BE2C (cell line): ENCODE results near the gene SPART.
"Not testable (repeated sequence)": the region's sequence is repeated elsewhere in the genome, so short reads cannot be mapped to it uniquely, and the experiment has no call there.

Experiments
- DNase-seq: peaks from one replicate; pipeline ENCODE4 v3.0.0-alpha.2; 2020
- H3K27me3 ChIP-seq: fragments of 250-450 bp; sonication (Bioruptor Pico); 2 replicates; pipeline ENCODE4 v1.5.1; 2020; ENCODE audit warnings: mild to moderate bottlenecking
- H3K36me3 ChIP-seq: fragments of 250-450 bp; sonication (Bioruptor Pico); 2 replicates; pipeline ENCODE4 v1.5.1; 2020; ENCODE audit warnings: mild to moderate bottlenecking
- H3K4me1 ChIP-seq: fragments of 250-450 bp; sonication (Bioruptor Pico); 2 replicates; pipeline ENCODE4 v1.5.1; 2020
- H3K4me3 ChIP-seq: 2 replicates; pipeline ENCODE4 v1.5.1; 2011; ENCODE audit warnings: low read depth, low read length
- H3K9me3 ChIP-seq: fragments of 250-450 bp; sonication (Bioruptor Pico); 2 replicates; pipeline ENCODE4 v1.5.1; 2020
- CTCF ChIP-seq: IDR thresholded peaks from 2 replicates; pipeline ENCODE4 v1.5.1; 2012; ENCODE audit warnings: mild to moderate bottlenecking, low read depth, low read length

The SPART gene

GRCh38 chr13:36328821-36329220 is 17.4 kb downstream of the SPART start:
- no peaks in the 10 kb centered on the region for H3K9me3 ChIP-seq
- no peaks in the 10 kb centered on the region for H3K4me1 ChIP-seq
- no peak for DNase-seq
- H3K4me3 ChIP-seq = no peak overlapping the region
- no peak for TF ChIP-seq CTCF
- no peaks in the 10 kb centered on the region for H3K27me3 ChIP-seq
- H3K36me3 ChIP-seq = peaks cover 6% of the 10 kb centered on the region

GRCh38 chr13:36325912-36326311 is 20.3 kb downstream of the SPART start:
- Histone ChIP-seq H3K27me3 (no peaks in the 10 kb centered on the region), H3K9me3 (no peaks in the 10 kb centered on the region), H3K36me3 (peaks cover 6% of the 10 kb centered on the region), H3K4me1 (no peaks in the 10 kb centered on the region), H3K4me3 (no peak overlapping the region)
- no peak for DNase-seq
- TF ChIP-seq CTCF = no peak

GRCh38 chr13:36324881-36325280 is 21.3 kb downstream of the SPART start:
- H3K9me3 ChIP-seq, H3K36me3 ChIP-seq, DNase-seq, H3K4me1 ChIP-seq, H3K4me3 ChIP-seq, H3K27me3 ChIP-seq: not testable (repeated sequence)

DNA sequence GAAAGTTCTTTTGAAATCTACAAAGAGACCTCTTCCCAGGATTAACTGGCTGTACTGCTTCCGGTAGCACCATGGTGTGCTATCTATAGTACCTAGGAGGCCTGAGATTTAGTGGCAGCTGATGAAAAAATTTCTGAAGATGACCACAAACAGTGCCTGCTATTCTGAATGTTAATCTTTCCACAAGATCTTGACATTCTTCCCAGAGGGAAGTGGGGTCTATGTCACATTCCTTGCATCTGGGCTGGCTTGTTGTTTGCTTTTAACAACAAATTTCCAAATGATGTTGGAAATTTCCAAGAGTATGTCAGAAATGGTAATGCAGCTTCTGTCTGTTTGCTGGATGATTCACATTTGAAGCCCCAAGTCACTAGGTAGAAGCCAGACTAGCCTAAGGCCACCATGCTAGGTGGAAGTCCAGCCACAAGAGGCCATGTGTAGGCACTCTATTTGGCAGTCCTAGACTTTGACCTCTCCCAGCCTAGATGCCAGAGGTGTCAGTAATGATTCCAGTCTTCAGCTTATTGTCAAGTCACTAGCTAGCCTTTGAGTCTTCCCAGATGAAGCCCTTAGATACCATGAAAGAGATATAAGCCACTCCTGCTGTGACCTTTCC is 22.1 kb downstream of the SPART start:
- Histone ChIP-seq H3K4me1 (no peaks in the 10 kb centered on the region), H3K9me3 (no peaks in the 10 kb centered on the region), H3K4me3 (no peak overlapping the region), H3K36me3 (peaks cover 6% of the 10 kb centered on the region), H3K27me3 (no peaks in the 10 kb centered on the region)
- DNase-seq = no peak
- TF ChIP-seq CTCF = no peak

DNA sequence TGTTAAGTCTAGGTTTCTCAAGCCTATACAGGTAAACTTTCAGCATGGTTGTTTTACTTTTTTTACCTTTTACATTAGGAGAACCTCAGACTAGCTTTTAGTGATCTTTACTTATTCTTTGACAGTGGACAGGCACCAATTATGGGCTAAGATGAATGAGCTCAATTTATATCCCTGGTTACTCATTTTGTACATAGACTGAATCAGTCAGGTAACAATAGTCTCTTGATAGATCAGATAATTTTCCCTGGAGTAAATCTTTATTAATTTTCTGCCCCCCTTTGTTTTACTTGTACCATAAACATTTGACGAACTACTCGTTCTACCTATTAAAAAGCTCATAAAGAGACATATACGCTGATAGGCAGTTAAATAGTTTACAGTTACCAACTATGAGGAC is 22.8 kb downstream of the SPART start:
- no peak for TF ChIP-seq CTCF
- Histone ChIP-seq H3K4me1 (no peaks in the 10 kb centered on the region), H3K4me3 (no peak overlapping the region), H3K27me3 (no peaks in the 10 kb centered on the region), H3K9me3 (no peaks in the 10 kb centered on the region), H3K36me3 (peaks cover 6% of the 10 kb centered on the region; the same call in 1 of the 2 replicates)
- no peak for DNase-seq

- H3K4me1 ChIP-seq, DNase-seq, H3K4me3 ChIP-seq, H3K9me3 ChIP-seq, H3K36me3 ChIP-seq, H3K27me3 ChIP-seq: not testable (repeated sequence)
These were observed 26.4 kb downstream of the SPART start for GRCh38 chr13:36319793-36320192.

- Histone ChIP-seq H3K4me1 (no peaks in the 10 kb centered on the region), H3K4me3 (no peak overlapping the region), H3K27me3 (no peaks in the 10 kb centered on the region), H3K9me3 (no peaks in the 10 kb centered on the region), H3K36me3 (peaks cover 7% of the 10 kb centered on the region; the same call in 1 of the 2 replicates)
- DNase-seq = no peak
- TF ChIP-seq CTCF = no peak
These were observed 32.9 kb downstream of the SPART start for GRCh38 chr13:36313047-36313969.
